SK-N-SH (cell line): ENCODE data around the gene DDIT4.

Source experiments
- FOXM1 ChIP-seq: IDR thresholded peaks from 2 replicates; pipeline ENCODE4 v1.4.0; 2012; ENCODE audit warnings: low read depth, mild to moderate bottlenecking
- GATA2 ChIP-seq: sonication (generic); formaldehyde crosslinking; IDR thresholded peaks from 2 replicates; pipeline ENCODE4 v1.5.0; 2020; ENCODE audit warnings: mild to moderate bottlenecking, missing genetic modification reagents
- MXI1 ChIP-seq: IDR thresholded peaks from 2 replicates; pipeline ENCODE4 v1.6.1; 2012; ENCODE audit warnings: mild to moderate bottlenecking, low read depth, low read length, improper control_type of control experiment
- POLR2AphosphoS5 ChIP-seq: IDR thresholded peaks from 2 replicates; pipeline ENCODE4 v1.6.1; 2012; ENCODE audit warnings: low read depth, low read length
- RFX5 ChIP-seq: IDR thresholded peaks from 2 replicates; pipeline ENCODE4 v1.6.1; 2012; ENCODE audit warnings: mild to moderate bottlenecking, improper control_type of control experiment, low read length
- TAF1 ChIP-seq: IDR thresholded peaks from 2 replicates; pipeline ENCODE4 v1.6.1; 2012; ENCODE audit warnings: low read depth, mild to moderate bottlenecking, low read length, moderate library complexity, borderline replicate concordance
- TF ChIP-seq, protein P1 (sequence below): fragments of 200-600 bp; sonication (generic); IDR thresholded peaks from 2 replicates; pipeline ENCODE4 v1.6.1; 2017; ENCODE audit warnings: antibody characterized with exemption, mild to moderate bottlenecking, moderate library complexity
- TF ChIP-seq, protein P2 (sequence below): IDR thresholded peaks from 2 replicates; pipeline ENCODE4 v1.4.0; 2012; ENCODE audit warnings: low read depth

DNA sequence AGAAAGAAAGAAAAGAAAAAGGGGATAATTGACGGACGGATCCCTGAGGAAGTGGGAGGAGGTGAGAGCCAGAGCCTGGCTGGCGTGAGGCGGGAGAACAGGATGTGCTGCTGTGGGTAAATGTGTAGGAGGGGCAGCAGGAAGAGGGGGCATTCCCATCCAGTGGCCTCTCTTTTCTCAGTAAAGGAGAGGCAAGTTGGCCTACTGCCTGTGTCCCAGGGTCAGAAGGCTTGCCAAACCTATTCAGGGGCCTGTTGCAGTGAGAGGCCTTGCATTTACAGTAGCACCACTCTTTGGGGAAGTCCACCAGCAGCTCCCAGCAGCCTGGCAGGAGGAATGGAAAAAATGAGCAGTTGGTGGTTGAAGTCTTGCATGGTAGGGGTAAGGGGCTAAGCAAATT is 31.0 kb upstream of the DDIT4 start:
- TF ChIP-seq, protein P1, sequence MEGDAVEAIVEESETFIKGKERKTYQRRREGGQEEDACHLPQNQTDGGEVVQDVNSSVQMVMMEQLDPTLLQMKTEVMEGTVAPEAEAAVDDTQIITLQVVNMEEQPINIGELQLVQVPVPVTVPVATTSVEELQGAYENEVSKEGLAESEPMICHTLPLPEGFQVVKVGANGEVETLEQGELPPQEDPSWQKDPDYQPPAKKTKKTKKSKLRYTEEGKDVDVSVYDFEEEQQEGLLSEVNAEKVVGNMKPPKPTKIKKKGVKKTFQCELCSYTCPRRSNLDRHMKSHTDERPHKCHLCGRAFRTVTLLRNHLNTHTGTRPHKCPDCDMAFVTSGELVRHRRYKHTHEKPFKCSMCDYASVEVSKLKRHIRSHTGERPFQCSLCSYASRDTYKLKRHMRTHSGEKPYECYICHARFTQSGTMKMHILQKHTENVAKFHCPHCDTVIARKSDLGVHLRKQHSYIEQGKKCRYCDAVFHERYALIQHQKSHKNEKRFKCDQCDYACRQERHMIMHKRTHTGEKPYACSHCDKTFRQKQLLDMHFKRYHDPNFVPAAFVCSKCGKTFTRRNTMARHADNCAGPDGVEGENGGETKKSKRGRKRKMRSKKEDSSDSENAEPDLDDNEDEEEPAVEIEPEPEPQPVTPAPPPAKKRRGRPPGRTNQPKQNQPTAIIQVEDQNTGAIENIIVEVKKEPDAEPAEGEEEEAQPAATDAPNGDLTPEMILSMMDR = no peak
- TF ChIP-seq GATA2 = no peak
- no peak for TF ChIP-seq TAF1
- TF ChIP-seq RFX5 = no peak
- TF ChIP-seq MXI1 = no peak
- TF ChIP-seq FOXM1 = no peak
- TF ChIP-seq POLR2AphosphoS5 = no peak
- TF ChIP-seq, protein P2, sequence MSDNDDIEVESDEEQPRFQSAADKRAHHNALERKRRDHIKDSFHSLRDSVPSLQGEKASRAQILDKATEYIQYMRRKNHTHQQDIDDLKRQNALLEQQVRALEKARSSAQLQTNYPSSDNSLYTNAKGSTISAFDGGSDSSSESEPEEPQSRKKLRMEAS = no peak
